Epidermal melanocyte (primary cell): Measurements from ENCODE around the gene RAB7B.

Experiments used
- DNase-seq: peaks from one replicate; pipeline ENCODE4 v3.0.0; 2011; ENCODE audit warnings: low spot score; ENCODE audit not compliant: insufficient read length

Gene RAB7B

GRCh38 chr1:205949753-205950152, 53.4 kb downstream of the RAB7B start:
- DNase-seq = no peak

- DNase-seq = no peak
These were observed 54.3 kb downstream of the RAB7B start for GRCh38 chr1:205948886-205949285.

DNA sequence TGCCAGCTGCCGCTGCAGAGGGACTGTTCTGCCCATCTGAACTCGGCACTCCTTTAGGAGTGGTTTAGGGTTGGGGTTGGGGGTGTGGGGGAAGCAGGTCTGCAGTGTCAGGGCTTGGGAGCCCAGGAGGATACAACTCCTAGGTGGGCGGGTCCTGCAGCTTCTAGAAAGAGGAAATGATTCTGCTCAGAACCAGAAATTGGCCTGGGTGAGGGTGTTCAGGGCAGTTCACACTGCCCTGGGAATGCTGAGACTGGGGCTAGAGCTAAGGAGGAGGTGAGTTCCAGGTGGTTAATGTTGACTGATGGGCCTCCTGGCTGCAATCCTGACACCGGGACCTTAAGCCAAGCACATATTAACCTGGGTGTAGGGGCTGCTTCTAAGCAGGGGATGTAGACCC, 55.2 kb downstream of the RAB7B start:
- DNase-seq = no peak

DNA sequence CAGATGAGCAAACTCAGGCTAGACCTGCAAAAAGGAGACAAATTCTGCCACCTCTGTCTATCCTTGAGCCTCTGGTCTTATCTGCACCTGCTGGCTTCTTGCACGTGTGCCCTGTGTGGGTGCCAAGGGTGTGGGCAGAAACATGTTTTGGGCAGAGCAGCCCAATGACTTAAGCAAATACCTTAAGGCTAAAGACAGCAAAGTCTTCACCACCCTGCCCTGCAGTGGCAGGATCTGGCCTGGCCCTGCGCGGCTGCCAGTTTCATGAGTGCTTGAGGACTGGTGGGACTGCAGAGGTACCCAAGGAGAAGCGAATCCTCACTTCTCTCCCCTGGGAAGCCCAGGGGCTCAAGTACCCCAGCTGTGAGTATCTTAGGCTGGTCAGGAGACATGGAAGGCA, 56.2 kb downstream of the RAB7B start:
- no peak for DNase-seq

DNA sequence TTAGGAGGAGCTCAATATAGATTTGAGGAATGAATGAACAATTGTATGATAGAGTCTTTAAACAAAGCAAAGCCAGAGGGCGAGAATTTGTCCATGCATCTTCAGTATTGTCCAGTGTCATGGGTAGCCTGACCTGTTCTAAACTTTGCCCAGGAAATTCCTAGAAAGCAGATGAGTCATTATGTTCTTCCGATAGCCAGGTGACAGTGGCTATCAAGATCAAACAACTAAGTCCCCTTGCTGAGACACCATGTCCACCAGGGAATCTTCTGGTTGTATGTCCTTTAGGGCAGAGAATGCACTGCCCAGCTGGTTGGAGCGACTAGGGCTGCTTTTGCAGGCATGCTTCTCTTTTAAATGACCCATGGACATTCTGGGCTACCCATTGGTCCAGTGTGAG, 58.1 kb downstream of the RAB7B start:
- DNase-seq = no peak

- DNase-seq = no peak
These were observed 58.7 kb downstream of the RAB7B start for GRCh38 chr1:205944525-205944924.

GRCh38 chr1:205943245-205943644, 60.0 kb downstream of the RAB7B start, which contains the start of gene SLC26A9:
Gene SLC26A9, minus strand, starts transcription at chr1:205943456. Its CDS starts 7,636 bp downstream, at chr1:205935820.
- no peak for DNase-seq

- DNase-seq = no peak
These were observed 60.5 kb downstream of the RAB7B start for GRCh38 chr1:205942631-205943159.

DNA sequence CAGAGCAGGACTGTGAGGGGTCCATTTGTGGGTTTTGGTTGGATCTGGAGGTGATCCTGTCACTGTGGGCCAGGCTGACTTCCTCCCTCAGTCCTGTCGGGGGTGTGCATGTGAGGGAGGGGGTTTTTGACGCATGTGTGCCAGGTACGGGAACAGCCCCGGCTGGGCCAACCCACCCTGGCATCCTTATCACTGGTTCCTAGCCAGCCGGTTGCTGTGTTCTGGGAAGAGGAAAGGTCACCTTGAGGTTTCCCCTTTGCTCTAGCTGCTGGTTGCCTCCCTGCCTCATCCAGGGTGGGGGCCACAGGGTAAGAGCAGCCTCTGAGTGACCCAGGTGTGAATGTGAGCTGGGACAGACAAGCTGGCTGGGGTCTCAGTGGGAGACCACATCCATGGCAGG, 62.5 kb downstream of the RAB7B start:
- no peak for DNase-seq

DNA sequence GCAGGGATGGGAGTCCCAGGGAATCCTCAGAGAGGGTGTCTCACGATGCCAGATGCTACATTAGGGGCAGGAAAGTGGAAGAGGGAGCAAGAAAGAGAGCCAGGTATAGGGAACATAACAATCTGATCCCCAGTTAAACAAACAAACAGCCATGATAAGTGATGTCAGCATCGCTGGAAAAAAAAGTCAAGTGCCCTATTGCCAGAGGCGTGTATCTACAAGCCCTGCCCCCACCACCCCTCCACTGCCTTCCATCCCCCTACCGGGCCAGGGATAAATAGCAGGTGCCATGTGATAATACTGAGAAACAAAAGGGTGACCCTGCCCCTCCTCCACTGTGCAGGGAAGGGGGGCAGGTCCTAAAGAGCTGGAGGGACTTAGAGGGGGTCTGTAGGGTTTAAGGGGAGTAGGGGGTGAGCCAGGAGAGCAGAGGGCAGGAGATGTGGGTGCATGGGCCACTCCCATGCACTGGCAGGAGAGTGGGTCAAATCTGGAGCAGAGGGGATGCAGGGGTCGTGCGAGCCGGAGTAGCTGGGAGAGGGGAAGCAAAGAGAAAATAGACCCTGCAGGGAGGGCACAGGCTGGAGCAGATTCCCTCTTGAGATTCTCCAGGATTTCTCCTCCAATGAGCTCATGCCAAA, 63.4 kb downstream of the RAB7B start:
- no peak for DNase-seq

DNA sequence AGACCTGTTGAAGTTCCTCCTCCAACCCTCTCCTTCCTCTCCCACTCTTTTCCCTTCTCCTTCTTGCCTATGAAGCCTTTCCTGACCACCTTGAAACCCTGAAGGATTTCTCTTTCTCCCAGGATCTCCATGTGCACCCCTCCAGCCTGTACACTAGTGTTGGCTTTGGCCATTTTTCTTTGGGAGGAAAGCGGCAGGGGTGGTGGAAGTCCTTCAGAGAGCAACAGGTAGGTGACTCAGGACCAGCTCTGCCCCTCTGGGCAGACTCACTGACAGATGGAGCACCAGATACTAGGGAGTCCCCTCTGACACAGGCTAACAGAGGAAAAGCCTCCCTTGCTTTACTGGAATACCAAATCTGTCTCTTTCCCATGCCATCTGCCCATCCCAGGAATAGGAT, 64.5 kb downstream of the RAB7B start:
- no peak for DNase-seq

- no peak for DNase-seq
These were observed 66.2 kb downstream of the RAB7B start for GRCh38 chr1:205936846-205937586.

GRCh38 chr1:205936311-205936710, 66.9 kb downstream of the RAB7B start:
- no peak for DNase-seq

DNA sequence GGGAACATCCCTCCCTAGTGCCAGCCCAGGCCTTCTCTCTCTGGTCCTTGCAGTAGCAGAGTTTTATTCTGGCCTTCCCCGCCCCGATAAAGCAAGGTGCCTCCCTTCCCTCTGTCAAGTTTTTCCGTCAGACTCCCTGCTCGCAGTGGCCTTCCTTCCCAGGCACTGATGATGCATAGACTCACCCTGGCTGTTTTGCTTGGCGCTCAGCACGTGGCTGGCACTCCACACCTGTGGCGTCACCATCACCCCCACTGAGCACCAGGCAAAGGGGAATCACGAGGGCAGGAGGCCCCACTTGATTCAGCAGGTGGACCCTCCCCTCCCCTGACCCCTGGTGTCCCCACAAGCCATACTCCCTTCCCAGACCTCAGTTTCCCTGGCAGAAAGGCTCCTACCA, 67.3 kb downstream of the RAB7B start:
- no peak for DNase-seq

- no peak for DNase-seq
These were observed 68.4 kb downstream of the RAB7B start for GRCh38 chr1:205934788-205935187.

DNA sequence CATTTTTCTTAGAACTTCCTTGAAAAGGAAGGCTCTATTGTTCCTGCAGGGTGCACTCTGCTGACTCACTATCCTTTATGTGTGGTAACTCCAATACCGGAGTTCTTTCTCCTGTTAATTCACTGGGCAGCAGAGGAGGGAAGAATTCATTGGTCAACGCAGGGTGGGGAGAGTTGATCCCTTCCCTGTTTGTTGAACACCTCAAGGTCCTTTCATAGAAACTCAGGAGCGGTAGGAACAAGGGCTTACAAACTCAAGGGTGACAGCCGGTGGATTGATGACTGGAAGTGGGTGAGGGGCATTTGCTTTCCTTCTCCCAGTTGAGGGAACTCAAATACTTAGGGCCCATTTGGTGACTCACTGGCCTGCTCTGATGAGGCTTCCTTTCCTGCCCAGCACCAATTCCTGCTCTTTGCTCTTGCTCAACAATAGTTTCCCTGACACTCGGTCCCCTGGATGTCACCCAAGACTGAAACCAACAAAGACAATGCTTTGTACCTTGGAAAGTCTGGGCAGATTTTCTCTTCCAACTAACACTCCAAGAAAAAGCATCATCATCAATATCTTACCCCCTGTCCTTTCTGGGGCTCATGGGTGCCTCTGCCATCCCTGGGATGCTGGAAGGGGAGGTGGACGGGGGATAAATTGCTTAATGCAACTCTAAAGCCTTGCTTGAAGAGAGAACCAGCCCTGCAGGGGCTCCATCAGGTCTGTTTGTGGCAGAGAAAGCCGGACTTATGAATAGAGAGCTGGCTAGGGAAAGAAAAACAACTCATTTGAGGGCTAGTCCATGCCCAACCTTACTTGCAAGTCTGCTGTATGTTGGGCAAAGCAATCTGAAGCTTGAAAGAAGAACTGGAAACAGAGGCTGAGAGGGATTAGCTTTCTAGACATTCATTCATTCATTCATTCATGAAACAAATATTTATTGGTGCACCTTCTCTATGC, 69.2 kb downstream of the RAB7B start:
- no peak for DNase-seq

- no peak for DNase-seq
These were observed 70.4 kb downstream of the RAB7B start for GRCh38 chr1:205932776-205933175.

GRCh38 chr1:205930799-205931281, 72.4 kb downstream of the RAB7B start:
- DNase-seq = no peak

GRCh38 chr1:205930195-205930577, 73.0 kb downstream of the RAB7B start:
- no peak for DNase-seq

DNA sequence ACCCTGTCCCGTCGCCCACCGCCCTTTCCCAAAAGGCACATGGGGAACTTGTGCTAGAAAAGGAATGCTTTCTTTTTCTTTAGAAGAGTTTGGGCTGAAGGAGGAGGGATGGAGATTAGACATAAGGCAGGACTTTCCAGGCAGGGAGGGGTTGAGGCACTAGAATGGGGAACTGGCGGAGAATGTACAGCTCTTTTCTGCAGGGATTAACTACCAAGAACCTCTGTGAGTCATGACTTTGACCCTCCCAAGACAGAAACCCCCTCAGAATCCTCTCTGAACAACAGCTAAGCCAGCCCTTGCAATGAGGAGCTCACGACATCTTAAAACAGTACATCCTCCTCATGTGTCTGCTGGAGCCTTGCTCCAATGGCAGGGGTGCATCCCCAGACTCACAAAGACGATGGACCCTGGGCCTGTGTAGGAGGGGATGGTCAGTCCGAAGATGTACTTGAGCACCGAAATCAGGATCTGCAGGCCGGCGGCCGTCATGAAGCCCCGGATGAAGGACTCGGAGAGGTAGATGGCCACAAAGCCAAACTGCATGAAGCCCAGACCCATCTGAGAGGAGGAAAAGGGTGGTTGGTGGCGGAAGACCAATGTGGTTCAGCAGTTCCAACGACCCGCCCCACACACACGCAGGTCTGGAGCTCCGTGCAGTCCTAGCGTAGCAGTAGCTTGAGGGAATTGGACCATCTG, 73.5 kb downstream of the RAB7B start:
- DNase-seq = no peak

DNA sequence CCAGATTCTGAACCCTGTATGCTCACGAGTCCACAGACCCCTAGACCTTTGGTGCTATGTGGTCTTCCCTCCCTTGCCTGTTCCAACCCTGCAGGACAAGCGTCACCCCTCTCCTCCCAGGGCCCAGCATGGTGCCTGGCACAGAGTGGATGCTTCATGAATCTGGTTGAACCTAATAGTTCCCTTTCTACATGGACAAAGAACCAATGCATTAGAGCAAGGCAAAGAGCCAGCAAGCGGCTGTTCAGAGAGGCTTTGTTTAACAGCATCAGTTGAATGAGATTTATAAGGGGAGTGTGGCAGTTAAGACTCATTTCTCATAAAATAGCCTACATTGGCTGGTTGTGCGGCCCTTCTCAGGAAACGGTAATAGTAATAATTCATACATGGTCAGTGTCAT, 74.9 kb downstream of the RAB7B start:
- DNase-seq = no peak
